CD4-positive, alpha-beta T cell treated with Interleukin-2 at 100 ng/mL for 4 hours (primary cell): Measurements from ENCODE around the gene TSPEAR.
A peak's percentile ranks its signal among the peaks of the same experiment; 100 is the strongest.

ENCODE experiments used
- DNase-seq: peaks from one replicate; pipeline ENCODE4 v3.0.0-alpha.2; 2020; ENCODE audit warnings: low spot score

Gene TSPEAR

GRCh38 chr21:44483288-44484237 is 227.8 kb downstream of the TSPEAR start:
- DNase-seq: no peak

GRCh38 chr21:44482581-44483287 is 228.6 kb downstream of the TSPEAR start:
- no peak for DNase-seq

GRCh38 chr21:44480200-44481053 is 230.9 kb downstream of the TSPEAR start:
- no peak for DNase-seq

- peak; percentile 47 for DNase-seq
Measured at GRCh38 chr21:44479556-44480199, 231.7 kb downstream of the TSPEAR start.

GRCh38 chr21:44478801-44479167 is 232.6 kb downstream of the TSPEAR start:
- DNase-seq: no peak

- DNase-seq: no peak
Measured at GRCh38 chr21:44478124-44478800, 233.1 kb downstream of the TSPEAR start.

- no peak for DNase-seq
Measured at GRCh38 chr21:44477712-44478111, 233.7 kb downstream of the TSPEAR start.

GRCh38 chr21:44477131-44477530 is 234.2 kb downstream of the TSPEAR start:
- no peak for DNase-seq

- DNase-seq: no peak
Measured at GRCh38 chr21:44475266-44475845, 236.0 kb downstream of the TSPEAR start.

- no peak for DNase-seq
Measured at GRCh38 chr21:44473915-44474555, 237.3 kb downstream of the TSPEAR start.

- DNase-seq: no peak
Measured at GRCh38 chr21:44471996-44472395, 239.4 kb downstream of the TSPEAR start.

GRCh38 chr21:44471341-44471740 is 240.0 kb downstream of the TSPEAR start:
- no peak for DNase-seq

- no peak for DNase-seq
Measured at GRCh38 chr21:44467859-44468195, 243.5 kb downstream of the TSPEAR start.

GRCh38 chr21:44466996-44467858 is 244.1 kb downstream of the TSPEAR start:
- DNase-seq: no peak

GRCh38 chr21:44466351-44466954 is 244.9 kb downstream of the TSPEAR start:
- no peak for DNase-seq

- DNase-seq: no peak
Measured at GRCh38 chr21:44464351-44464750, 247.0 kb downstream of the TSPEAR start.

GRCh38 chr21:44463724-44464123 is 247.6 kb downstream of the TSPEAR start:
- no peak for DNase-seq

GRCh38 chr21:44462834-44463200 is 248.6 kb downstream of the TSPEAR start:
- no peak for DNase-seq
